Measurements from ENCODE around the gene SPATA2. TPM values are rescaled to one million over a fixed set of nuclear protein-coding genes. Genes with fewer than 3 reads are reported as not detected.

Gene SPATA2
- total RNA-seq, 1 experiment from 2014 or later = 29.0 TPM

- H3K4me3 ChIP-seq (ENCODE audit: low read depth, low read length) = no peak overlapping the region
- BruUV-seq (replicated peaks) = no TSS peak
- no peak overlapping the region for H3K27ac Mint-ChIP-seq (ENCODE audit: unreplicated experiment)
- peak in 1 of 2 experiments; percentile 40 for DNase-seq
- peaks cover under 1% of the 10 kb centered on the region; the same call in 1 of the 2 replicates for H3K36me3 ChIP-seq (ENCODE audit: control insufficient read depth, insufficient read depth, low read length)
- ChIA-PET POLR2A (no interaction called here), CTCF (interaction anchor here (0.6 to 1.4 kb wide), 5 partner anchors 14 to 318 kb away, joined by 3 to 5 read pairs (median 4); no protein-coding TSS in a partner anchor)
- H3K27me3 ChIP-seq (replicated peaks; ENCODE audit: control insufficient read depth, insufficient read depth, low read length) = no peaks in the 10 kb centered on the region
- H3K27me3 Mint-ChIP-seq (ENCODE audit: insufficient read depth, unreplicated experiment) = no peaks in the 10 kb centered on the region
- no peaks in the 10 kb centered on the region for H3K9me3 Mint-ChIP-seq (ENCODE audit: unreplicated experiment)
- H3K9me3 ChIP-seq = no peaks in the 10 kb centered on the region
- H3K4me1 ChIP-seq = no peaks in the 10 kb centered on the region
- H3K36me3 Mint-ChIP-seq (ENCODE audit: insufficient read depth, unreplicated experiment) = no peaks in the 10 kb centered on the region
- no peak for TF ChIP-seq CTCF (IDR thresholded peaks at IDR 0.05; ENCODE audit: insufficient read depth in 1 of 2, low read depth in 1 of 2, low read length in 1 of 2, severe bottlenecking in 1 of 2, unreplicated experiment in 1 of 2)
- no peak overlapping the region for H3K4me3 Mint-ChIP-seq (ENCODE audit: unreplicated experiment)
- no peaks in the 10 kb centered on the region for H3K4me1 Mint-ChIP-seq (ENCODE audit: low read depth, unreplicated experiment)
- intact Hi-C loops (cut with micrococcal nuclease; ENCODE audit: unreplicated experiment) = loop anchor here (1.0 kb wide), 1 partner anchor 92 kb away; no protein-coding TSS in a partner anchor
These were observed 55.5 kb downstream of the SPATA2 start for GRCh38 chr20:49859807-49860206.

- CTCF ChIA-PET = interaction anchor here (0.8 to 1.4 kb wide), 2 partner anchors 13 to 317 kb away, joined by 4 to 5 read pairs; no protein-coding TSS in a partner anchor
- Histone ChIP-seq H3K4me3 (ENCODE audit: low read depth, low read length) (no peak overlapping the region), H3K4me1 (no peaks in the 10 kb centered on the region), H3K9me3 (no peaks in the 10 kb centered on the region), H3K36me3 (ENCODE audit: control insufficient read depth, insufficient read depth, low read length) (no peaks in the 10 kb centered on the region; the same call in 1 of the 2 replicates), H3K27me3 (replicated peaks; ENCODE audit: control insufficient read depth, insufficient read depth, low read length) (no peaks in the 10 kb centered on the region)
- H3K27ac Mint-ChIP-seq (ENCODE audit: unreplicated experiment) = no peak overlapping the region
- POLR2A ChIA-PET = no interaction called here
- peak in 1 of 2 experiments; percentile 39 for DNase-seq
- no TSS peak for BruUV-seq (replicated peaks)
- no peaks in the 10 kb centered on the region for H3K36me3 Mint-ChIP-seq (ENCODE audit: insufficient read depth, unreplicated experiment)
- intact Hi-C loops (cut with micrococcal nuclease; ENCODE audit: unreplicated experiment) = loop anchor here (1.0 kb wide), 1 partner anchor 91 kb away; no protein-coding TSS in a partner anchor
- H3K27me3 Mint-ChIP-seq (ENCODE audit: insufficient read depth, unreplicated experiment) = no peaks in the 10 kb centered on the region
- no peaks in the 10 kb centered on the region for H3K9me3 Mint-ChIP-seq (ENCODE audit: unreplicated experiment)
- H3K4me3 Mint-ChIP-seq (ENCODE audit: unreplicated experiment) = no peak overlapping the region
- no peaks in the 10 kb centered on the region for H3K4me1 Mint-ChIP-seq (ENCODE audit: low read depth, unreplicated experiment)
- no peak for TF ChIP-seq CTCF (IDR thresholded peaks at IDR 0.05; ENCODE audit: insufficient read depth in 1 of 2, low read depth in 1 of 2, low read length in 1 of 2, severe bottlenecking in 1 of 2, unreplicated experiment in 1 of 2)
These were observed 56.3 kb downstream of the SPATA2 start for GRCh38 chr20:49859011-49859410.

- no peaks in the 10 kb centered on the region for H3K36me3 Mint-ChIP-seq (ENCODE audit: insufficient read depth, unreplicated experiment)
- H3K27ac Mint-ChIP-seq (ENCODE audit: unreplicated experiment) = no peak overlapping the region
- no peaks in the 10 kb centered on the region for H3K4me1 Mint-ChIP-seq (ENCODE audit: low read depth, unreplicated experiment)
- H3K36me3 ChIP-seq (ENCODE audit: control insufficient read depth, insufficient read depth, low read length) = peaks cover 1% of the 10 kb centered on the region
- H3K27me3 Mint-ChIP-seq (ENCODE audit: insufficient read depth, unreplicated experiment) = no peaks in the 10 kb centered on the region
- intact Hi-C loops (cut with micrococcal nuclease; ENCODE audit: unreplicated experiment) = no loop called here
- ChIA-PET POLR2A (no interaction called here), CTCF (no interaction called here)
- H3K9me3 Mint-ChIP-seq (ENCODE audit: unreplicated experiment) = no peaks in the 10 kb centered on the region
- DNase-seq = no peak
- H3K4me3 Mint-ChIP-seq (ENCODE audit: unreplicated experiment) = no peak overlapping the region
- H3K4me1 ChIP-seq = no peaks in the 10 kb centered on the region
- no TSS peak for BruUV-seq (replicated peaks)
- no peak overlapping the region for H3K4me3 ChIP-seq (ENCODE audit: low read depth, low read length)
- H3K9me3 ChIP-seq = no peaks in the 10 kb centered on the region
- no peaks in the 10 kb centered on the region for H3K27me3 ChIP-seq (replicated peaks; ENCODE audit: control insufficient read depth, insufficient read depth, low read length)
- no peak for TF ChIP-seq CTCF (IDR thresholded peaks at IDR 0.05; ENCODE audit: insufficient read depth in 1 of 2, low read depth in 1 of 2, low read length in 1 of 2, severe bottlenecking in 1 of 2, unreplicated experiment in 1 of 2)
These were observed 57.2 kb downstream of the SPATA2 start for GRCh38 chr20:49858076-49858585.

Data from Caco-2 (cell line).